NB4 (cell line): ENCODE results near the gene LTBP2.

ENCODE experiments used
- DNase-seq: peaks from one replicate; pipeline ENCODE4 v3.0.0; 2010; ENCODE audit warnings: low read depth
- H3K4me3 ChIP-seq: one replicate; pipeline ENCODE4 v1.5.1; 2011; ENCODE audit warnings: mild to moderate bottlenecking, low read depth, low read length, moderate library complexity
- MYC ChIP-seq: IDR thresholded peaks from 2 replicates; pipeline ENCODE4 v1.6.1; 2011; ENCODE audit warnings: low read depth, low read length
- POLR2A ChIP-seq: IDR thresholded peaks from 2 replicates; pipeline ENCODE4 v1.6.1; 2011; ENCODE audit warnings: mild to moderate bottlenecking; ENCODE audit not compliant: insufficient read length; ENCODE audit errors: extremely low read depth
- TF ChIP-seq, protein P1 (sequence below): IDR thresholded peaks from 2 replicates; pipeline ENCODE4 v1.6.1; 2011; ENCODE audit warnings: low read depth, low read length
- TF ChIP-seq, protein P2 (sequence below): IDR thresholded peaks from one replicate; pipeline ENCODE4 v1.5.1; 2012; ENCODE audit warnings: low read depth, low read length

LTBP2 gene

DNA sequence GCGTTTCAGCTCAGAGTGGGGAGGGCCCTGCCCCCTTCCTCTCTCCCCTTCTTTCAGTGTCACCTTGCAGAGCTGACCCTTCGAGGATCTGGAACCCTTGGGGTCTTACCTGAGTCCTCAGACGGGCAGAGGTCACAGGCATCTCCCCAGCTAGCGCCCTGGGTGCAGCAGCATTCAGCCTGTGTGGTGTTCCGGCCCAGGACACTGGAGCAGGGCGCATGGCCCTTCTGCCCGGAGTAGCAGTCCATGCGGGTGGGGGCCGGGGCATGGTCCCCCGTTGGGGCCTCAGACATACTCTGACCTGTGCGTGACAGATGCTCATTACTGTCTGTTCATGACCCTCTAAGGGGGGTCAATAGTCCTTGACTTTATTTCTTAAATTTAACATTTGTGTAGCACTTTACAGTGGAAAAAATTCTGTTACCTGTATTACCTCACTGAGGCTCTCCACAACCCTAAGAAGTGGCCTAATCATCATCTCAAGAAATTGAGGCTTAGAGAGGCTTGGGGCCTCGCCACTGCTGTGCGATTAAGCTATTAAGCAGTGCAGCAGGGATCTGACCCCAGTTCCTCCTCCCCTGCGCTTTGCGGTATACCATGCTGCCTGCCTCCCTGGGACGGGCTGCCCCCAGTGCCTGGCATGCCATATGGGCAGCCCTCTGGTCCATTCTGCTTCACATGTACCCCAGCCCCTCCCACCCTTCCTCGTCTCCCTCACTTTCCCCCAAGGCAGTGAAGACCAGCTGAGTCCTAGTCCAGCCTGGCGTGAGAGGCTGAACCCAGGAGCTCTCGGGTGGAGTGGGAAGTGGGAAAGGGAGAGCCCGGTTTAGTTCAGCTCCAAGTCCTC, 106.9 kb downstream of the LTBP2 start:
- H3K4me3 ChIP-seq: no peak overlapping the region
- no peak for DNase-seq
- TF ChIP-seq POLR2A (no peak), MYC (no peak)
- TF ChIP-seq, protein P1, sequence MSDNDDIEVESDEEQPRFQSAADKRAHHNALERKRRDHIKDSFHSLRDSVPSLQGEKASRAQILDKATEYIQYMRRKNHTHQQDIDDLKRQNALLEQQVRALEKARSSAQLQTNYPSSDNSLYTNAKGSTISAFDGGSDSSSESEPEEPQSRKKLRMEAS: no peak
- TF ChIP-seq, protein P2, sequence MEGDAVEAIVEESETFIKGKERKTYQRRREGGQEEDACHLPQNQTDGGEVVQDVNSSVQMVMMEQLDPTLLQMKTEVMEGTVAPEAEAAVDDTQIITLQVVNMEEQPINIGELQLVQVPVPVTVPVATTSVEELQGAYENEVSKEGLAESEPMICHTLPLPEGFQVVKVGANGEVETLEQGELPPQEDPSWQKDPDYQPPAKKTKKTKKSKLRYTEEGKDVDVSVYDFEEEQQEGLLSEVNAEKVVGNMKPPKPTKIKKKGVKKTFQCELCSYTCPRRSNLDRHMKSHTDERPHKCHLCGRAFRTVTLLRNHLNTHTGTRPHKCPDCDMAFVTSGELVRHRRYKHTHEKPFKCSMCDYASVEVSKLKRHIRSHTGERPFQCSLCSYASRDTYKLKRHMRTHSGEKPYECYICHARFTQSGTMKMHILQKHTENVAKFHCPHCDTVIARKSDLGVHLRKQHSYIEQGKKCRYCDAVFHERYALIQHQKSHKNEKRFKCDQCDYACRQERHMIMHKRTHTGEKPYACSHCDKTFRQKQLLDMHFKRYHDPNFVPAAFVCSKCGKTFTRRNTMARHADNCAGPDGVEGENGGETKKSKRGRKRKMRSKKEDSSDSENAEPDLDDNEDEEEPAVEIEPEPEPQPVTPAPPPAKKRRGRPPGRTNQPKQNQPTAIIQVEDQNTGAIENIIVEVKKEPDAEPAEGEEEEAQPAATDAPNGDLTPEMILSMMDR: no peak

DNA sequence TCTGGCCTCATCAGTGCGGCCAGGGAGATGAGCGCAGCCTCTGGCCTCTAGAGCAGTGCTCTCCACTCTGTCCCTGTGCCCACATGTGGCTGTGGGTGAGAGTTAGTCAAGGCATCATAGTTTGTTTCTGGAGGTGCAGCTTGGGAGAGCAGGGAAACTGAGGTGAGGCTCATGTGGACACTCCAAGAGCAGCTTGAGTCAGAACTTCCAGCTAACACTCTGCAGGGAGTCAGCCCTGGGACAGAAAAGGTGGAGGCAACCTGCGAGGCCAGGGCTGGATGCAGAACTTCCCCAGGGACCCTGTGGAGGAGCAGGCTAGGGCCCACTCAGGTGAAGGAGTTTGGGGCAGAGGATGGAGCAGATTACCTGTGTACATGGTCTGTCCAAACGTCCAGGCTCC, 107.6 kb downstream of the LTBP2 start:
- DNase-seq: no peak
- TF ChIP-seq MYC (no peak), POLR2A (no peak)
- TF ChIP-seq, protein P1: no peak
- TF ChIP-seq, protein P2: no peak
- H3K4me3 ChIP-seq: no peak overlapping the region

DNA sequence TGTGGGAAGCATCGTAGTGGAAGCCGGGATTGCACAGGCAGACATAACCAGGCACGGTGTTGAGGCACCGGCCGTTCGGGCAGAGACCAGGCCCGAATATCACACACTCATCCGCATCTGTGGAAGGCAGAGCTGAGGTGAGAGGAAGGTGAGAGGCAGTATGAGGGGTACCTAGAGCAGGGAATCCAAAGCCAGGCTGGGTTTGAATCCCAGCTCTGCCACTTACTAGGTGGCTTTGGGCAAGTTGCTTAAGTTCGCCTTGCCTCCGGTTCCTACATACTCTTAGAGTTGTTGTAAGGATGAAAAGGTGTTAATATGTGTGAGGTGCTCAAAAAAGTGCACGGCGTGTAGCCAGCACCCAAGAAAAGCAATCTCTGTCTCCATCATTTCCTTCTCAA, 108.1 kb downstream of the LTBP2 start:
- TF ChIP-seq POLR2A (no peak), MYC (no peak)
- TF ChIP-seq, protein P2: no peak
- TF ChIP-seq, protein P1: no peak
- no peak for DNase-seq
- H3K4me3 ChIP-seq: no peak overlapping the region

DNA sequence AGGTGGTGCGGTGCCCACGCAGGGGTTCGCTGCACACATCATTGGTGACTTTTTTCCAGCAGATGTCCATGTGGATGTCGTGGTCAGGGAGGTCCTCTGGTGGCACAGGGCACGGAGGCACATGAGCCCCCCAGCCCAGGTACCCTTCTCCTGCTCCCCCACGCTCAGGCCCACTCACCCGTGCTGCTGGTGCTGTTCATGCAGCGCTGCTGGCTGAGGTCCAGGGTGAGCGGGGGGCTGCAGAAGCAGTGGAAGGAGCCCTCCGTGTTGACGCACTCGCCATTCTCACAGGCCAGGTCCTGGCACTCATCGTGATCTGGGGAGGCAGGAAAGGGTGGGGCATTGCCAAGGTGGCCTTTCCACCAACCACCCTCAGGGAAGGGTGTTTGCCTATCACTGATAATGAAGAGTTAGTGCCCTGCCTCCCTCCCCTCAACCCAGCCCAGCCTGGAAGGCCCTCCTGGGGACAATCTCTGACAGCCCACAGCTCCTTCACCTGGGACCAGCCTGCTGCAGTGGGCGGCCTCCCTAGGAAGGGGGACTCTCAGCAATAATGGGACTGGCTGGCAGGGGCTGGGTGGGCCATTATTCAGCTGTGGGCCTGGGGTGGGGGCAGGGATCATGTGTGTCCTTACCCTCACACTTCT, 108.6 kb downstream of the LTBP2 start:
- TF ChIP-seq, protein P2: no peak
- TF ChIP-seq, protein P1: no peak
- no peak for TF ChIP-seq MYC
- TF ChIP-seq POLR2A: no peak
- DNase-seq: no peak
- H3K4me3 ChIP-seq: no peak overlapping the region

DNA sequence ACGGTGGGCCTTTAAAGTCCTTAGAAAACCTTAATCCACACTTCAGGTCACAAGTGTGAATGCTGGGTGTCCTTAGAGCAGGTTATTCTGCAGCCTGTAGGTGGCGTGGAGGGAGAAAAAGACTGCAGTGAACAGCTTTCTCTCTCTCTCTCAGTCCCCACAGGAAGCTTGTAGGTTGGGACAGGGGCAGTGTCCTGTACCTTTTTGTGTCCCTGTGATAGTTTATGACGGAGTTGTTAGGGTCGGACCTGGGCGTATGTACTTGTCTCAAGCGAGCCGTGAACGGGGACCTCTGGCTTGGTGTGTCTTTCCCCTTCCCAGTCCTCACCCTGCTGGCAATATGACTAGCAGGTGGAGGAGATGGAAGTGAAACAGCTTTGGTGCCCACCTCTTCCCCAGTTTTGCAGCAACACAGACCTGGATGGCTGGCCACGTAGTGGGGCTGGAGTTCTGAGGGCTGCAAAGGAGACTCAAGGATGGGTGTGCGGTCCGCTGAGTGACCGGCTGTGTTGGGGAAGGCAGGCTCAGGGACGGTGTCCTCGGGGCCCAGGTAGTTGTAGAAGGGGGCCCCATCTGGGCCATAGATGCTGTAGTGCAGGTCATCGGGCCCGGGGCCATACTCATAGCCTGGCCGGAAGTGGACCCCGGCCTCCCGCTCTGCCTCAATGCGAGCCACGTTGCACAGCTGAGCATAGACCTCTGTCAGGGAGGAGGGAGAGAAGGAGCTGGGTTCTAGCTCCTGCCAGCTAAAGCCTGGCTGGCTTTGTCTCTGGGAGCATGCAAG, 109.6 kb downstream of the LTBP2 start:
- DNase-seq: peak; percentile 52
- TF ChIP-seq, protein P1: no peak
- no peak for TF ChIP-seq POLR2A
- TF ChIP-seq, protein P2: peak; percentile 49
- H3K4me3 ChIP-seq: no peak overlapping the region
